ENCODE measurements around the gene STK40. TPM values are rescaled to one million over a fixed set of nuclear protein-coding genes. Genes with fewer than 3 reads are reported as not detected.
A peak's percentile ranks its signal among the peaks of the same experiment; 100 is the strongest.

STK40 gene
- total RNA-seq: 10 to 100 TPM; 63.9 to 86.1 (median 66.8) TPM

- peaks cover 12% of the 10 kb centered on the region for H3K36me3 Mint-ChIP-seq (ENCODE audit: insufficient read depth)
- no peaks in the 10 kb centered on the region for H3K27me3 Mint-ChIP-seq (ENCODE audit: low read depth)
- no peaks in the 10 kb centered on the region for H3K9me3 Mint-ChIP-seq
- DNase-seq: peak; percentile 98
- ATAC-seq: peak; percentile 90
- peak within 1 kb of the TSS; percentile 92 for H3K4me3 Mint-ChIP-seq
- H3K4me1 Mint-ChIP-seq (ENCODE audit: low read depth): peaks cover 59% of the 10 kb centered on the region
Measured at GRCh38 chr1:36385410-36386264, at the start of gene STK40. STK40 (minus strand) TSS chr1:36385924; CDS start chr1:36361332, 24,592 bp downstream.

GRCh38 chr1:36433102-36433501 is 47.4 kb upstream of the STK40 start:
- Mint-ChIP-seq H3K27me3 (ENCODE audit: low read depth) (no peaks in the 10 kb centered on the region), H3K9me3 (no peaks in the 10 kb centered on the region), H3K36me3 (ENCODE audit: insufficient read depth) (no peaks in the 10 kb centered on the region), H3K4me1 (ENCODE audit: low read depth) (no peaks in the 10 kb centered on the region), H3K4me3 (no peak overlapping the region)
- DNase-seq (no peak), ATAC-seq (no peak)

- DNase-seq (no peak), ATAC-seq (no peak)
- H3K27me3 Mint-ChIP-seq (ENCODE audit: low read depth): no peaks in the 10 kb centered on the region
- H3K36me3 Mint-ChIP-seq (ENCODE audit: insufficient read depth): no peaks in the 10 kb centered on the region
- H3K4me3 Mint-ChIP-seq: no peak overlapping the region
- H3K9me3 Mint-ChIP-seq: no peaks in the 10 kb centered on the region
- no peaks in the 10 kb centered on the region for H3K4me1 Mint-ChIP-seq (ENCODE audit: low read depth)
Measured at GRCh38 chr1:36432616-36433015, 46.9 kb upstream of the STK40 start.

- no peak for ATAC-seq
- DNase-seq: no peak
- Mint-ChIP-seq H3K4me1 (ENCODE audit: low read depth) (peaks cover 9% of the 10 kb centered on the region), H3K9me3 (no peaks in the 10 kb centered on the region), H3K4me3 (no peak overlapping the region), H3K27me3 (ENCODE audit: low read depth) (no peaks in the 10 kb centered on the region), H3K36me3 (ENCODE audit: insufficient read depth) (no peaks in the 10 kb centered on the region)
Measured at GRCh38 chr1:36425791-36426190, 40.1 kb upstream of the STK40 start.

GRCh38 chr1:36421649-36422048 is 35.9 kb upstream of the STK40 start:
- no peak overlapping the region for H3K4me3 Mint-ChIP-seq
- no peak for DNase-seq
- H3K27me3 Mint-ChIP-seq (ENCODE audit: low read depth): no peaks in the 10 kb centered on the region
- no peaks in the 10 kb centered on the region for H3K9me3 Mint-ChIP-seq
- peaks cover 20% of the 10 kb centered on the region for H3K4me1 Mint-ChIP-seq (ENCODE audit: low read depth)
- no peaks in the 10 kb centered on the region for H3K36me3 Mint-ChIP-seq (ENCODE audit: insufficient read depth)
- ATAC-seq: no peak

- Mint-ChIP-seq H3K4me1 (ENCODE audit: low read depth) (peaks cover 20% of the 10 kb centered on the region), H3K4me3 (peak overlapping the region; percentile 36), H3K27me3 (ENCODE audit: low read depth) (no peaks in the 10 kb centered on the region), H3K36me3 (ENCODE audit: insufficient read depth) (no peaks in the 10 kb centered on the region), H3K9me3 (no peaks in the 10 kb centered on the region)
- peak; percentile 93 for DNase-seq
- ATAC-seq: peak; percentile 99
Measured at GRCh38 chr1:36420836-36421317, 35.2 kb upstream of the STK40 start.

- no peaks in the 10 kb centered on the region for H3K36me3 Mint-ChIP-seq (ENCODE audit: insufficient read depth)
- H3K4me1 Mint-ChIP-seq (ENCODE audit: low read depth): peaks cover 17% of the 10 kb centered on the region
- H3K4me3 Mint-ChIP-seq: peak overlapping the region; percentile 36
- no peak for DNase-seq
- H3K9me3 Mint-ChIP-seq: no peaks in the 10 kb centered on the region
- no peaks in the 10 kb centered on the region for H3K27me3 Mint-ChIP-seq (ENCODE audit: low read depth)
- no peak for ATAC-seq
Measured at GRCh38 chr1:36420409-36420808, 34.7 kb upstream of the STK40 start.

GRCh38 chr1:36419569-36419968 is 33.8 kb upstream of the STK40 start:
- Mint-ChIP-seq H3K9me3 (no peaks in the 10 kb centered on the region), H3K4me1 (ENCODE audit: low read depth) (peaks cover 17% of the 10 kb centered on the region), H3K36me3 (ENCODE audit: insufficient read depth) (no peaks in the 10 kb centered on the region), H3K4me3 (no peak overlapping the region), H3K27me3 (ENCODE audit: low read depth) (no peaks in the 10 kb centered on the region)
- DNase-seq (no peak), ATAC-seq (no peak)

GRCh38 chr1:36419140-36419539 is 33.4 kb upstream of the STK40 start:
- DNase-seq: no peak
- no peak for ATAC-seq
- Mint-ChIP-seq H3K27me3 (ENCODE audit: low read depth) (no peaks in the 10 kb centered on the region), H3K4me1 (ENCODE audit: low read depth) (peaks cover 18% of the 10 kb centered on the region), H3K9me3 (no peaks in the 10 kb centered on the region), H3K4me3 (no peak overlapping the region), H3K36me3 (ENCODE audit: insufficient read depth) (no peaks in the 10 kb centered on the region)

- Mint-ChIP-seq H3K9me3 (no peaks in the 10 kb centered on the region), H3K36me3 (ENCODE audit: insufficient read depth) (no peaks in the 10 kb centered on the region), H3K27me3 (ENCODE audit: low read depth) (no peaks in the 10 kb centered on the region), H3K4me1 (ENCODE audit: low read depth) (peaks cover 18% of the 10 kb centered on the region), H3K4me3 (no peak overlapping the region)
- no peak for DNase-seq
- ATAC-seq: no peak
Measured at GRCh38 chr1:36417931-36418330, 32.2 kb upstream of the STK40 start.

GRCh38 chr1:36415661-36416326 is 30.1 kb upstream of the STK40 start:
- Mint-ChIP-seq H3K4me1 (ENCODE audit: low read depth) (peaks cover 26% of the 10 kb centered on the region), H3K4me3 (no peak overlapping the region), H3K36me3 (ENCODE audit: insufficient read depth) (no peaks in the 10 kb centered on the region), H3K9me3 (no peaks in the 10 kb centered on the region), H3K27me3 (ENCODE audit: low read depth) (no peaks in the 10 kb centered on the region)
- DNase-seq (no peak), ATAC-seq (no peak)

GRCh38 chr1:36414384-36414783 is 28.7 kb upstream of the STK40 start:
- H3K27me3 Mint-ChIP-seq (ENCODE audit: low read depth): no peaks in the 10 kb centered on the region
- DNase-seq: no peak
- peaks cover 15% of the 10 kb centered on the region for H3K4me1 Mint-ChIP-seq (ENCODE audit: low read depth)
- H3K9me3 Mint-ChIP-seq: no peaks in the 10 kb centered on the region
- no peak for ATAC-seq
- no peaks in the 10 kb centered on the region for H3K36me3 Mint-ChIP-seq (ENCODE audit: insufficient read depth)
- no peak overlapping the region for H3K4me3 Mint-ChIP-seq

- H3K27me3 Mint-ChIP-seq (ENCODE audit: low read depth): no peaks in the 10 kb centered on the region
- peak; percentile 97 to 98 for ATAC-seq
- DNase-seq: no peak
- no peaks in the 10 kb centered on the region for H3K36me3 Mint-ChIP-seq (ENCODE audit: insufficient read depth)
- H3K9me3 Mint-ChIP-seq: no peaks in the 10 kb centered on the region
- no peak overlapping the region for H3K4me3 Mint-ChIP-seq
- H3K4me1 Mint-ChIP-seq (ENCODE audit: low read depth): peaks cover 15% of the 10 kb centered on the region
Measured at GRCh38 chr1:36411674-36412648, 26.2 kb upstream of the STK40 start.

GRCh38 chr1:36408479-36408878 is 22.8 kb upstream of the STK40 start:
- DNase-seq (no peak), ATAC-seq (no peak)
- no peaks in the 10 kb centered on the region for H3K27me3 Mint-ChIP-seq (ENCODE audit: low read depth)
- H3K9me3 Mint-ChIP-seq: no peaks in the 10 kb centered on the region
- H3K4me1 Mint-ChIP-seq (ENCODE audit: low read depth): peaks cover 14% of the 10 kb centered on the region
- H3K4me3 Mint-ChIP-seq: no peak overlapping the region
- H3K36me3 Mint-ChIP-seq (ENCODE audit: insufficient read depth): no peaks in the 10 kb centered on the region
